Panc1 (cell line): ENCODE results near the gene MAMLD1. TPM values are rescaled to one million over a fixed set of nuclear protein-coding genes. Genes with fewer than 3 reads are reported as not detected.

Experiments
- ATAC-seq: fragments of 200-7000 bp; cut with Tn5 transposase; 2 replicates; pipeline ENCODE4 v1.9.1; 2020; ENCODE audit warnings: mild to moderate bottlenecking, moderate library complexity
- BruUV-seq: library from RNA; stranded (reverse); fragments of 400-500 nt; replicated peaks from 2 replicates; lab custom pipeline; 2021; lab: Mats Ljungman, UMichigan
- CTCF ChIA-PET: fragments of 300-600 bp; sonication (Branson Sonifier 250); formaldehyde crosslinking; loops from one replicate; lab custom pipeline; 2022; ENCODE audit warnings: antibody characterized with exemption; lab: Charles Lee
- POLR2A ChIA-PET: fragments of 300-600 bp; sonication (Branson Sonifier 250); formaldehyde crosslinking; loops from one replicate; lab custom pipeline; 2022; ENCODE audit warnings: antibody characterized with exemption; lab: Charles Lee
- DNase-seq: peaks from one replicate; pipeline ENCODE4 v3.0.0-alpha.2; 2010; ENCODE audit warnings: low read depth, low spot score
- H3K27ac ChIP-seq: 2 replicates; pipeline ENCODE4 v1.5.1; 2011; ENCODE audit warnings: mild to moderate bottlenecking, low read length, inconsistent platforms
- H3K27me3 ChIP-seq: fragments of 200-500 bp; sonication (Bioruptor generic); 2 replicates; pipeline ENCODE4 v1.6.0; 2014; ENCODE audit warnings: low read length, inconsistent platforms; ENCODE audit not compliant: control insufficient read depth, insufficient read depth
- H3K36me3 ChIP-seq: fragments of 200-500 bp; sonication (Bioruptor generic); 2 replicates; pipeline ENCODE4 v1.5.1; 2014; ENCODE audit warnings: inconsistent platforms, mild to moderate bottlenecking, low read length, moderate library complexity; ENCODE audit not compliant: control insufficient read depth, insufficient read depth
- H3K4me1 ChIP-seq: 2 replicates; pipeline ENCODE4 v1.5.1; 2011; ENCODE audit warnings: inconsistent platforms, mild to moderate bottlenecking, low read length, moderate library complexity; ENCODE audit not compliant: control insufficient read depth, insufficient read depth
- H3K4me3 ChIP-seq, 2 experiments: 2 replicates each; pipeline ENCODE4 v1.5.1; 2011 to 2012; ENCODE audit warnings: low read depth in 2 of 2, low read length in 2 of 2, mild to moderate bottlenecking in 2 of 2, inconsistent platforms in 1 of 2, moderate library complexity in 1 of 2
- H3K9me3 ChIP-seq: fragments of 200-500 bp; sonication (Bioruptor generic); 2 replicates; pipeline ENCODE4 v1.5.1; 2014; ENCODE audit warnings: low read depth, mild to moderate bottlenecking, inconsistent platforms, low read length, moderate library complexity; ENCODE audit not compliant: control insufficient read depth, insufficient read depth
- CTCF ChIP-seq: fragments of 450-650 bp; IDR thresholded peaks from 2 replicates; pipeline ENCODE4 v1.5.1; 2017; ENCODE audit warnings: mild to moderate bottlenecking
- POLR2AphosphoS5 ChIP-seq: IDR thresholded peaks from 2 replicates; pipeline ENCODE4 v1.6.1; 2012; ENCODE audit warnings: mild to moderate bottlenecking, low read depth, low read length, moderate library complexity
- SIN3A ChIP-seq: IDR thresholded peaks from 2 replicates; pipeline ENCODE4 v1.6.1; 2012; ENCODE audit warnings: low read depth, mild to moderate bottlenecking, low read length, moderate library complexity, borderline replicate concordance; ENCODE audit not compliant: insufficient read depth
- TCF7L2 ChIP-seq: IDR thresholded peaks from 2 replicates; pipeline ENCODE4 v1.6.1; 2011; ENCODE audit warnings: mild to moderate bottlenecking, low read depth, low read length, inconsistent platforms
- in situ Hi-C: cut with HindIII; loops from 2 replicates; pipeline ENCODE4 v1.10.0; 2016; ENCODE audit warnings: low sequenced_read_pairs, low pct_unique_long_range_greater_than_20kb
- intact Hi-C: fragments of 100-400 bp; cut with micrococcal nuclease; formaldehyde crosslinking; loops from one replicate; pipeline ENCODE4 v1.10.0; 2022; ENCODE audit not compliant: unreplicated experiment
- total RNA-seq: library from RNA; stranded (reverse); gene quantifications from one replicate; pipeline ENCODE4 v1.2.1, GENCODE V29; 2021; ENCODE audit not compliant: unreplicated experiment
- TF ChIP-seq, protein P1 (sequence below), 2 experiments: IDR thresholded peaks; 2 replicates each; pipeline ENCODE4 v1.6.1; 2011 to 2012; ENCODE audit warnings: low read depth in 2 of 2, control low read depth in 1 of 2, low read length in 1 of 2, mild to moderate bottlenecking in 1 of 2, moderate library complexity in 1 of 2; ENCODE audit not compliant: insufficient read depth in 1 of 2

The MAMLD1 gene
- total RNA-seq, 1 experiment from 2014 or later = 2.1 TPM

DNA sequence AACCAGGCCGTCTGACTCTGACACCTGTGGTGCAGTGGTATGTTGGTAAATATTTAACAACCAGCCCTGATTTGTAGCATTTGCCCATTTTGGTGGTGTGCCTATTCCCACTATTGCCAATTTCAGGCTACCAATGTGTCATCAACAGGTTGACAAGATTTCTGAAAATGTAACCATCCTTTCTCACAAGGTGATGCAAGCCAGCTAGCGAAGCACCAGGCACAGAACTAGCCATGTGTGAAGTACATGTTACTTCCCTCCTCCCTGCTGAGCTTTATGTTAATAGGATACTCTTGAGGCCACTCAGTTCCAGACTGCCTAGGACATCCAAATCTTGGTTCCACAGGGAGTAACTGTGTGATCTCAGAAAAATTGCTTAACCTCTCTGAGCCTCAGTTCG is 7.2 kb upstream of the MAMLD1 start:
- ATAC-seq (no peak), DNase-seq (no peak)
- Histone ChIP-seq H3K27ac (no peak overlapping the region), H3K9me3 (no peaks in the 10 kb centered on the region), H3K4me1 (no peaks in the 10 kb centered on the region), H3K27me3 (peaks cover 2% of the 10 kb centered on the region; the same call in 1 of the 2 replicates), H3K4me3 (no peak overlapping the region), H3K36me3 (no peaks in the 10 kb centered on the region)
- in situ Hi-C loops (no loop called here), intact Hi-C loops (no loop called here)
- TF ChIP-seq, protein P1, sequence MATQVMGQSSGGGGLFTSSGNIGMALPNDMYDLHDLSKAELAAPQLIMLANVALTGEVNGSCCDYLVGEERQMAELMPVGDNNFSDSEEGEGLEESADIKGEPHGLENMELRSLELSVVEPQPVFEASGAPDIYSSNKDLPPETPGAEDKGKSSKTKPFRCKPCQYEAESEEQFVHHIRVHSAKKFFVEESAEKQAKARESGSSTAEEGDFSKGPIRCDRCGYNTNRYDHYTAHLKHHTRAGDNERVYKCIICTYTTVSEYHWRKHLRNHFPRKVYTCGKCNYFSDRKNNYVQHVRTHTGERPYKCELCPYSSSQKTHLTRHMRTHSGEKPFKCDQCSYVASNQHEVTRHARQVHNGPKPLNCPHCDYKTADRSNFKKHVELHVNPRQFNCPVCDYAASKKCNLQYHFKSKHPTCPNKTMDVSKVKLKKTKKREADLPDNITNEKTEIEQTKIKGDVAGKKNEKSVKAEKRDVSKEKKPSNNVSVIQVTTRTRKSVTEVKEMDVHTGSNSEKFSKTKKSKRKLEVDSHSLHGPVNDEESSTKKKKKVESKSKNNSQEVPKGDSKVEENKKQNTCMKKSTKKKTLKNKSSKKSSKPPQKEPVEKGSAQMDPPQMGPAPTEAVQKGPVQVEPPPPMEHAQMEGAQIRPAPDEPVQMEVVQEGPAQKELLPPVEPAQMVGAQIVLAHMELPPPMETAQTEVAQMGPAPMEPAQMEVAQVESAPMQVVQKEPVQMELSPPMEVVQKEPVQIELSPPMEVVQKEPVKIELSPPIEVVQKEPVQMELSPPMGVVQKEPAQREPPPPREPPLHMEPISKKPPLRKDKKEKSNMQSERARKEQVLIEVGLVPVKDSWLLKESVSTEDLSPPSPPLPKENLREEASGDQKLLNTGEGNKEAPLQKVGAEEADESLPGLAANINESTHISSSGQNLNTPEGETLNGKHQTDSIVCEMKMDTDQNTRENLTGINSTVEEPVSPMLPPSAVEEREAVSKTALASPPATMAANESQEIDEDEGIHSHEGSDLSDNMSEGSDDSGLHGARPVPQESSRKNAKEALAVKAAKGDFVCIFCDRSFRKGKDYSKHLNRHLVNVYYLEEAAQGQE (IDR thresholded peaks at IDR 0.05; ENCODE audit: insufficient read depth in 1 of 2, low read depth in 2 of 2, low read length in 1 of 2) = no peak
- TF ChIP-seq SIN3A (no peak), POLR2AphosphoS5 (no peak), TCF7L2 (no peak), CTCF (no peak)
- CTCF ChIA-PET = no interaction called here
- POLR2A ChIA-PET = no interaction called here
- BruUV-seq = no TSS peak

GRCh38 chrX:150357790-150358189 is 5.3 kb upstream of the MAMLD1 start:
- TF ChIP-seq SIN3A = no peak
- TF ChIP-seq POLR2AphosphoS5 = no peak
- TF ChIP-seq, protein P1 (IDR thresholded peaks at IDR 0.05; ENCODE audit: insufficient read depth in 1 of 2, low read depth in 2 of 2, low read length in 1 of 2) = no peak
- TF ChIP-seq CTCF = no peak
- no peak for TF ChIP-seq TCF7L2
- no TSS peak for BruUV-seq
- in situ Hi-C loops = no loop called here

More at GRCh38 chrX:150357790-150358189, 5.3 kb upstream of the MAMLD1 start:
- H3K36me3 ChIP-seq = no peaks in the 10 kb centered on the region
- no peak overlapping the region for H3K4me3 ChIP-seq
- no peaks in the 10 kb centered on the region for H3K4me1 ChIP-seq
- ATAC-seq (no peak), DNase-seq (no peak)
- H3K27ac ChIP-seq = no peak overlapping the region
- intact Hi-C loops = no loop called here
- POLR2A ChIA-PET = no interaction called here
- H3K27me3 ChIP-seq = peaks cover 4% of the 10 kb centered on the region
- CTCF ChIA-PET = no interaction called here
- no peaks in the 10 kb centered on the region for H3K9me3 ChIP-seq
